GM12873 (cell line): Measurements from ENCODE around the gene MPP3.

Source experiments
- TF ChIP-seq, protein P1 (sequence below): IDR thresholded peaks from 2 replicates; pipeline ENCODE4 v1.5.1; 2012; ENCODE audit warnings: low read depth, mild to moderate bottlenecking, moderate library complexity, low read length, control low read depth; ENCODE audit not compliant: insufficient read depth; ENCODE audit errors: missing control alignments

MPP3 gene

DNA sequence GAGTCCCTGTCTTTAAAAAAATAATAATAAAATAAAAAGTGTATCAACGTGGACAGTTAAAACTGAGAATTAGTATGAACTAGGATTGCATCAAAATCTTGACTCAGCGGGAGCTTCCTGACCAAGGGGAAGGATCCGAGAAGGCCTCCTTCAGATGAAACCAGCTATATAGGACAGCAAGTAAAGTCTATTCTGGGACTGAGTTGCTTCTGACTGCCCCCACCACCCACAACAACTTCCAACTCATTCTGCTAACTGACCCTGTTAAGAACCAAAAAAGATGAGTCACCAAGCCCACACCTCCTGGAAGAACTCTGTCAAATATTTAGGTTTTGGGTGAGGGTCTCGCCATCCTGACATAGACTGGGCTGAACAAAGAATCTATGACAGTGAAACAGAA, 24.9 kb downstream of the MPP3 start:
- TF ChIP-seq, protein P1, sequence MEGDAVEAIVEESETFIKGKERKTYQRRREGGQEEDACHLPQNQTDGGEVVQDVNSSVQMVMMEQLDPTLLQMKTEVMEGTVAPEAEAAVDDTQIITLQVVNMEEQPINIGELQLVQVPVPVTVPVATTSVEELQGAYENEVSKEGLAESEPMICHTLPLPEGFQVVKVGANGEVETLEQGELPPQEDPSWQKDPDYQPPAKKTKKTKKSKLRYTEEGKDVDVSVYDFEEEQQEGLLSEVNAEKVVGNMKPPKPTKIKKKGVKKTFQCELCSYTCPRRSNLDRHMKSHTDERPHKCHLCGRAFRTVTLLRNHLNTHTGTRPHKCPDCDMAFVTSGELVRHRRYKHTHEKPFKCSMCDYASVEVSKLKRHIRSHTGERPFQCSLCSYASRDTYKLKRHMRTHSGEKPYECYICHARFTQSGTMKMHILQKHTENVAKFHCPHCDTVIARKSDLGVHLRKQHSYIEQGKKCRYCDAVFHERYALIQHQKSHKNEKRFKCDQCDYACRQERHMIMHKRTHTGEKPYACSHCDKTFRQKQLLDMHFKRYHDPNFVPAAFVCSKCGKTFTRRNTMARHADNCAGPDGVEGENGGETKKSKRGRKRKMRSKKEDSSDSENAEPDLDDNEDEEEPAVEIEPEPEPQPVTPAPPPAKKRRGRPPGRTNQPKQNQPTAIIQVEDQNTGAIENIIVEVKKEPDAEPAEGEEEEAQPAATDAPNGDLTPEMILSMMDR = no peak

DNA sequence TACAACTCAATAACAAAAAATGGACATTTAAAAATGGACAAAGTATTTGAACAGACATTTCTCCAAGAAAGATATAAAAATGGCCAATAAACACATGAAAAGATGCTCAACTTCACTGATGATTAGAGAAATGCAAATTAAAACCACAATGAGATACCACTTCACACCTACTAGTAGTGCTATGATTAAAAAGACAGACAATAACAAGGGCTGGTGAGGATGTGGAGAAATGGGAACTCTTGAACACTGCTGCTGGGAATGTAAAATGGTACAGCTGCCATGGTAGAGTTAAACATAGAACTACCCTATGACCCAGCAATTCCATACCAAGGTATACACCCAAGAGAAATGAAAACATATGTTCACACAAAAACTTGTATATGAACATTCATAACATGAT, 27.8 kb downstream of the MPP3 start:
- TF ChIP-seq, protein P1 = no peak

DNA sequence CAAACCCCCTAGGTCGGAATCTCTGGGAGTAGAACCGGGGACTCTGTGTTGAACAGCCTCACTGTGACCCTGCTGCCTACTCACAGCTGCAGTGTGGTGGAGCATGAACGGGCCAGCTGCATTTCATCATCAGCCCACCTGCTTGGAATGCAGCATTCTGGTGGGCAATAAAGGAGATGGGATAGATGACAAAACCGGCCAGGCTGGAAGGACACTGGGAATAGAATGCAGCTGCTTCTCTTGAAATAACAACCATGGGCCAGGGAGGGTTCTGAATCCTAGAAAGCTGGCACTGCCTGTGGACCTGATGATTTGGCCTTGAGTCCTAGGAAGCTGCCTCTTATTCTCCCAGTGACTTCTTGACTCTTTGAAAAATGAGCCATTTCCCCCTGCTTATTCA, 29.2 kb downstream of the MPP3 start:
- TF ChIP-seq, protein P1 = no peak

DNA sequence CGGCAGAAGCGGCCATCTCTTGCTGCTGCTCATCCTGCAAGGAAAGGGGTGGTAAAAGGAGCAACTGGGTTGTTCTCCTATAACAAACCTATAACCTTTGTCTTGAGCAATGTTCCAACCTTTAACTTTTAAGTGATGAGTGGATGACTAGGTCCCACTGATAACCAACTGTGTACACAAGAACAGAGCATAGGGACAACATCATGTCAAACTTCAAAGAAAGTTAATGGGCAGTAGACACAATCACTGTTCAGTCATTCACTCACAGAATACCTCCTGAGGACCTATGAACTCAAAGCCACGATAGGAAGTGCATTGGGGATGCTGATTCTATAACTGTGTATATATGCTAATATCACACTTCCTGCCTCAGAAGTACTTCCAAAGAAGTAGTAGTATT, 31.1 kb downstream of the MPP3 start:
- TF ChIP-seq, protein P1 = no peak

DNA sequence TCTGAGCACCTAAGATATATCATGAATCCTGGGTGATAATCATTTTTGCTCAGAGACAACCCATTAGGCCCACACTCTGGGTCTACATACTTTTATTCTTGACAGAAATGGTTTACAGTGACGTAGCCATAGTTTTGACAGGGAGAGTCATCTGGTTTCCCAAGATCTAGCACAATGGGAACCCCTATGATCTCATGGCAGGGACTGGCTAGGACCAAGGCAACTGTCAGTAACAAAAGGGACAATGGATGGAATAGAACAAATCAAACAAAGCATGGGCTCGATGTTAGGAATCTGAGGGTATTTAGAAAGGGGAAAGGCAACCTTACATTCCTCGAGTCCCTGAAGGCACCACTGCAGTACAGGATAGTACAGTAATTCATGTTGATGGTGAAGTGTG, 32.2 kb downstream of the MPP3 start:
- TF ChIP-seq, protein P1 = no peak

DNA sequence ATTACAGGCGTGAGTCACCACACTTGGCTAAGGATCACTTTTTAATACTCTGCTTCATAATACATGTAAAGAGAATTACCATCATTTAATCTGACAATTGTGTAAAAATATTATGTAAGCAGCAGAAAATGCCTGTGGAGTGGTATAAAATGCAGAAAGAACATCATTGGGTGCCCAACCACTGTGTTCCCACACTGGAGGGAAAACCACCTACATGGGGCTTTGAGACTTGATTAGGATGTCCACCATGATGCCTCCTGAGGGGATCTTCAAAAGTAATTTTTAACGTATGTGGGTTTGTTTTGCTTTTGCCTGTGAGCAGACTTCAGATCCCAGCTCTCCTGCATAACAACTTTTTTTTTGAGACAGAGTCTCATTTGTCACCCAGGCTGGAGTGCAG, 33.9 kb downstream of the MPP3 start:
- TF ChIP-seq, protein P1 = no peak

DNA sequence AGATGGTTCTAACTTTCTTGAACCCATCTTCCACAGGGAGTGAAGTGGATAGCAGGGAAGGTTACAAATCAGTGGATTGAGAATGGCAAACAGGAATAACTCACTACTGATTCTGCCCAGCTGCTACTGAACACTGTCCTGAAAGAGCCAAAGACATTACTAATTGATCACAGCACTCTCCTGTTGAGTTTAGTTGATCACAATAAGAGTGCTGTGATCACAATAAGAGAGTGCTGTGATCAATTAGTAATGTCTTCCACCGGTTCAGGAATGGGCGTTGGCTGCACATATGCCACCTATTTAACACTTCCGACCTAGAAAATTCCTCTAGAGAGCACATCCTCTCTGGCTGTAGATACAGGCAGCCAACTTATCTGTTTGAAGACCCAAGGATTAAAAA, 41.4 kb downstream of the MPP3 start:
- TF ChIP-seq, protein P1 = no peak

DNA sequence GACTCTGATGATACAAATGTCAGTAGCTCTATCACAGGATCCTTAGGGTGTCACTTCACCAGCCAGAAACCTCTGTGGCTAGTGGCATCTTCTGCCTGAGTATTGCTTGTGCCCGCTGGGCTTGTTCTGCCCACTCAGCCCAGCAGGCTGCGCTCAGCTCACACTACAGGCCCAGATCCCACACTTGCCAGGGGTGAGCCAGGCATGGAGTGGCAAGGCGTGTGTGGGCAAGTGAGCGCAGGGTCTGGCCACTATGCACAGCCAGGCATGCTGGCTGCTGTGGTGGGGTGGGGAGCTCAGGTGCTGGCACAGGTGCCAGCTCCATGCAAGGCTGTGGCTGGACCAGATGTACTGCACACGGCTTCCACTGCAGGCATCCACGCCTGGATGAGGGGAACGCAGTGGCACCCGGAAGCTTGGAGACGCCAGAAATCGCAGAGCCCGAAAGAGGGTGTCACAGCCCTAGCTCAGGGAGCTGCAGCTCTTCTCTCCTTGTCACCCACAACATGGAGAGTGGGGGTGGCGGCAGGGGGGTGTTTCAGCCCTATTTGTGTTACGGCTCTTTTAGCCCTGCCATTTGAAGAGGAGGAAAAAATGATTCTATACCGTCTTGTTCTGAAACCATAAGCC, 42.5 kb downstream of the MPP3 start:
- TF ChIP-seq, protein P1 = peak; percentile 3
